Measurements from ENCODE around the gene LRRTM2. TPM values are rescaled to one million over a fixed set of nuclear protein-coding genes. Genes with fewer than 3 reads are reported as not detected.

LRRTM2 gene
- total and polyA plus RNA-seq, 2 of the 4 experiments (the other 2 are of a cell fraction) = 0.53 to 2.0 TPM

DNA sequence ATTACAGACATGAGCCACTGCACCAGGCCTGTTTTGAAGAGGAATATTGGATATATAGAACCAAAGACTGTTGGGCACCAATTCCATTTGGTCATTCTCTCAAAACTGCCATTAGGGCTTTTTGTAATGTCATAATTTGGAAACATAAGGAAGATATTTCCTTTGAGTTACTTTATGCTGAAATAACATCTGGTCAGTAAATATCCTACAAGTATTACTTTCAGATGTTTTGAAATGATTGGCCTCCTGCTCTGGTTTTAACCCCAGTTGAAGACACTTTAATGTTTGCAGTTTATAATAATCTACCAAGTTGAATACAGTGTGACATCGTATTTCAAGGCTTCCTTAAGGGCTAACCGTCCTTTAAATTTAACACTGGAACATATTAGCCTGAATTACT, 33.6 kb downstream of the LRRTM2 start:
- DNase-seq (no peak), ATAC-seq (ENCODE audit: low read depth) (no peak)
- Histone ChIP-seq H3K27ac (ENCODE audit: insufficient read depth, low read length) (no peak overlapping the region), H2AFZ (replicated peaks; ENCODE audit: low read length, poor library complexity) (no peak overlapping the region), H2BK20ac (ENCODE audit: low read depth, low read length) (no peak overlapping the region), H4K20me1 (ENCODE audit: insufficient read depth, low read length) (peaks cover 58% of the 10 kb centered on the region), H3K9me1 (ENCODE audit: insufficient read depth, low read length) (peaks cover 8% of the 10 kb centered on the region; the same call in 1 of the 2 replicates), H3K14ac (replicated peaks; ENCODE audit: low read depth, low read length) (no peak overlapping the region), H2BK5ac (ENCODE audit: low read depth, low read length, poor library complexity, severe bottlenecking) (no peak overlapping the region), H3K4me3 (ENCODE audit: insufficient read depth, low read depth, low read length) (no peak overlapping the region), H4K91ac (ENCODE audit: insufficient read depth, low read depth, low read length) (no peak overlapping the region), H4K8ac (ENCODE audit: low read depth in 2 of 2, low read length in 2 of 2) (no peak overlapping the region), H3K4me1 (ENCODE audit: control insufficient read depth, insufficient read depth, low read length) (peaks cover 19% of the 10 kb centered on the region), H3K4me2 (ENCODE audit: low read depth, low read length) (no peak overlapping the region), H3K9ac (ENCODE audit: low read depth, low read length) (no peak overlapping the region), H4K5ac (ENCODE audit: low read depth, low read length) (no peak overlapping the region), H2BK15ac (ENCODE audit: low read depth, low read length) (no peak overlapping the region), H3K18ac (ENCODE audit: low read depth, low read length) (no peak overlapping the region), H2AK9ac (replicated peaks; ENCODE audit: low read depth, low read length, poor library complexity) (no peak overlapping the region), H3K56ac (ENCODE audit: extremely low read depth, insufficient read depth, low read length) (no peak overlapping the region), H2AK5ac (ENCODE audit: low read depth, low read length) (no peak overlapping the region), H3K79me1 (ENCODE audit: low read depth in 1 of 2, low read length in 2 of 2) (peaks cover 20 to 77% of the 10 kb centered on the region in 2 experiments), H3K27me3 (ENCODE audit: control insufficient read depth, insufficient read depth, low read length) (no peaks in the 10 kb centered on the region), H3K9me3 (ENCODE audit: control insufficient read depth, insufficient read depth, low read length) (no peaks in the 10 kb centered on the region), H3K23ac (ENCODE audit: low read depth, low read length) (no peak overlapping the region), H3K4ac (ENCODE audit: low read depth, low read length) (no peak overlapping the region), H2BK120ac (ENCODE audit: low read depth, low read length) (no peak overlapping the region), H3K36me3 (ENCODE audit: control insufficient read depth, insufficient read depth, low read length) (no peaks in the 10 kb centered on the region; the same call in 1 of the 2 replicates)
- intact Hi-C loops (cut with micrococcal nuclease) (no loop called here), dilution Hi-C loops (cut with HindIII; ENCODE audit: low sequenced_read_pairs, unreplicated experiment) (no loop called here), in situ Hi-C loops (cut with MboI; ENCODE audit: low sequenced_read_pairs) (no loop called here)
- ChIA-PET POLR2A (ENCODE audit: unreplicated experiment) (no interaction called here), CTCF (no interaction called here)
- no TSS peak for BruUV-seq (replicated peaks)
- TF ChIP-seq RCOR1 (IDR thresholded peaks at IDR 0.05; ENCODE audit: insufficient replicate concordance, low read length) = no peak
- no peak for TF ChIP-seq BHLHE40 (IDR thresholded peaks at IDR 0.05; ENCODE audit: low read depth, low read length)
- no peak for TF ChIP-seq FOS (IDR thresholded peaks at IDR 0.05; ENCODE audit: low read depth, low read length)
- TF ChIP-seq MAFK (IDR thresholded peaks at IDR 0.05; ENCODE audit: low read depth, low read length) = no peak
- no peak for TF ChIP-seq CEBPB (IDR thresholded peaks at IDR 0.05; ENCODE audit: low read depth, low read length)
- TF ChIP-seq, protein P1, sequence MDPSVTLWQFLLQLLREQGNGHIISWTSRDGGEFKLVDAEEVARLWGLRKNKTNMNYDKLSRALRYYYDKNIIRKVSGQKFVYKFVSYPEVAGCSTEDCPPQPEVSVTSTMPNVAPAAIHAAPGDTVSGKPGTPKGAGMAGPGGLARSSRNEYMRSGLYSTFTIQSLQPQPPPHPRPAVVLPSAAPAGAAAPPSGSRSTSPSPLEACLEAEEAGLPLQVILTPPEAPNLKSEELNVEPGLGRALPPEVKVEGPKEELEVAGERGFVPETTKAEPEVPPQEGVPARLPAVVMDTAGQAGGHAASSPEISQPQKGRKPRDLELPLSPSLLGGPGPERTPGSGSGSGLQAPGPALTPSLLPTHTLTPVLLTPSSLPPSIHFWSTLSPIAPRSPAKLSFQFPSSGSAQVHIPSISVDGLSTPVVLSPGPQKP (IDR thresholded peaks at IDR 0.05; ENCODE audit: borderline replicate concordance, low read depth, low read length) = no peak
- TF ChIP-seq, protein P2, sequence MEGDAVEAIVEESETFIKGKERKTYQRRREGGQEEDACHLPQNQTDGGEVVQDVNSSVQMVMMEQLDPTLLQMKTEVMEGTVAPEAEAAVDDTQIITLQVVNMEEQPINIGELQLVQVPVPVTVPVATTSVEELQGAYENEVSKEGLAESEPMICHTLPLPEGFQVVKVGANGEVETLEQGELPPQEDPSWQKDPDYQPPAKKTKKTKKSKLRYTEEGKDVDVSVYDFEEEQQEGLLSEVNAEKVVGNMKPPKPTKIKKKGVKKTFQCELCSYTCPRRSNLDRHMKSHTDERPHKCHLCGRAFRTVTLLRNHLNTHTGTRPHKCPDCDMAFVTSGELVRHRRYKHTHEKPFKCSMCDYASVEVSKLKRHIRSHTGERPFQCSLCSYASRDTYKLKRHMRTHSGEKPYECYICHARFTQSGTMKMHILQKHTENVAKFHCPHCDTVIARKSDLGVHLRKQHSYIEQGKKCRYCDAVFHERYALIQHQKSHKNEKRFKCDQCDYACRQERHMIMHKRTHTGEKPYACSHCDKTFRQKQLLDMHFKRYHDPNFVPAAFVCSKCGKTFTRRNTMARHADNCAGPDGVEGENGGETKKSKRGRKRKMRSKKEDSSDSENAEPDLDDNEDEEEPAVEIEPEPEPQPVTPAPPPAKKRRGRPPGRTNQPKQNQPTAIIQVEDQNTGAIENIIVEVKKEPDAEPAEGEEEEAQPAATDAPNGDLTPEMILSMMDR (conservative IDR thresholded peaks at IDR 0.05; ENCODE audit: low read depth, low read length) = no peak
- TF ChIP-seq, protein P3, sequence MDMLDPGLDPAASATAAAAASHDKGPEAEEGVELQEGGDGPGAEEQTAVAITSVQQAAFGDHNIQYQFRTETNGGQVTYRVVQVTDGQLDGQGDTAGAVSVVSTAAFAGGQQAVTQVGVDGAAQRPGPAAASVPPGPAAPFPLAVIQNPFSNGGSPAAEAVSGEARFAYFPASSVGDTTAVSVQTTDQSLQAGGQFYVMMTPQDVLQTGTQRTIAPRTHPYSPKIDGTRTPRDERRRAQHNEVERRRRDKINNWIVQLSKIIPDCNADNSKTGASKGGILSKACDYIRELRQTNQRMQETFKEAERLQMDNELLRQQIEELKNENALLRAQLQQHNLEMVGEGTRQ (IDR thresholded peaks at IDR 0.05; ENCODE audit: low read depth, low read length) = no peak
- TF ChIP-seq RAD21 (IDR thresholded peaks at IDR 0.05; ENCODE audit: low read length) = no peak
- no peak for TF ChIP-seq SMC3 (IDR thresholded peaks at IDR 0.05; ENCODE audit: low read depth, low read length)
- no peak for TF ChIP-seq NFE2L2 (IDR thresholded peaks at IDR 0.05; ENCODE audit: low read depth, low read length)
- TF ChIP-seq RFX5 (IDR thresholded peaks at IDR 0.05; ENCODE audit: low read depth, low read length) = no peak
- no peak for TF ChIP-seq MXI1 (IDR thresholded peaks at IDR 0.05; ENCODE audit: borderline replicate concordance, low read depth, low read length)
- WGBS, 2 experiments (ENCODE audit: extremely low coverage in 2 of 2, insufficient read length in 1 of 2) = no CpG with 5 or more reads among the region's 2 CpGs
